ENCODE data around the gene CDC42BPB.
A peak's percentile ranks its signal among the peaks of the same experiment; 100 is the strongest.

The CDC42BPB gene

GRCh38 chr14:103074729-103075367, 17.5 kb upstream of the CDC42BPB start:
- TF ChIP-seq, protein P1, sequence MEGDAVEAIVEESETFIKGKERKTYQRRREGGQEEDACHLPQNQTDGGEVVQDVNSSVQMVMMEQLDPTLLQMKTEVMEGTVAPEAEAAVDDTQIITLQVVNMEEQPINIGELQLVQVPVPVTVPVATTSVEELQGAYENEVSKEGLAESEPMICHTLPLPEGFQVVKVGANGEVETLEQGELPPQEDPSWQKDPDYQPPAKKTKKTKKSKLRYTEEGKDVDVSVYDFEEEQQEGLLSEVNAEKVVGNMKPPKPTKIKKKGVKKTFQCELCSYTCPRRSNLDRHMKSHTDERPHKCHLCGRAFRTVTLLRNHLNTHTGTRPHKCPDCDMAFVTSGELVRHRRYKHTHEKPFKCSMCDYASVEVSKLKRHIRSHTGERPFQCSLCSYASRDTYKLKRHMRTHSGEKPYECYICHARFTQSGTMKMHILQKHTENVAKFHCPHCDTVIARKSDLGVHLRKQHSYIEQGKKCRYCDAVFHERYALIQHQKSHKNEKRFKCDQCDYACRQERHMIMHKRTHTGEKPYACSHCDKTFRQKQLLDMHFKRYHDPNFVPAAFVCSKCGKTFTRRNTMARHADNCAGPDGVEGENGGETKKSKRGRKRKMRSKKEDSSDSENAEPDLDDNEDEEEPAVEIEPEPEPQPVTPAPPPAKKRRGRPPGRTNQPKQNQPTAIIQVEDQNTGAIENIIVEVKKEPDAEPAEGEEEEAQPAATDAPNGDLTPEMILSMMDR (conservative IDR thresholded peaks at IDR 0.05; ENCODE audit: low read depth) = no peak
- ChIA-PET POLR2A (ENCODE audit: low non-redundant PET) (no interaction called here), CTCF (interaction anchor here (0.6 to 2.7 kb wide), 16 partner anchors 11 to 322 kb away, joined by 3 to 14 read pairs (median 4); no protein-coding TSS in a partner anchor)
- H3K27ac ChIP-seq = peak overlapping the region; percentile 99
- no peak for DNase-seq (ENCODE audit: low spot score)

DNA sequence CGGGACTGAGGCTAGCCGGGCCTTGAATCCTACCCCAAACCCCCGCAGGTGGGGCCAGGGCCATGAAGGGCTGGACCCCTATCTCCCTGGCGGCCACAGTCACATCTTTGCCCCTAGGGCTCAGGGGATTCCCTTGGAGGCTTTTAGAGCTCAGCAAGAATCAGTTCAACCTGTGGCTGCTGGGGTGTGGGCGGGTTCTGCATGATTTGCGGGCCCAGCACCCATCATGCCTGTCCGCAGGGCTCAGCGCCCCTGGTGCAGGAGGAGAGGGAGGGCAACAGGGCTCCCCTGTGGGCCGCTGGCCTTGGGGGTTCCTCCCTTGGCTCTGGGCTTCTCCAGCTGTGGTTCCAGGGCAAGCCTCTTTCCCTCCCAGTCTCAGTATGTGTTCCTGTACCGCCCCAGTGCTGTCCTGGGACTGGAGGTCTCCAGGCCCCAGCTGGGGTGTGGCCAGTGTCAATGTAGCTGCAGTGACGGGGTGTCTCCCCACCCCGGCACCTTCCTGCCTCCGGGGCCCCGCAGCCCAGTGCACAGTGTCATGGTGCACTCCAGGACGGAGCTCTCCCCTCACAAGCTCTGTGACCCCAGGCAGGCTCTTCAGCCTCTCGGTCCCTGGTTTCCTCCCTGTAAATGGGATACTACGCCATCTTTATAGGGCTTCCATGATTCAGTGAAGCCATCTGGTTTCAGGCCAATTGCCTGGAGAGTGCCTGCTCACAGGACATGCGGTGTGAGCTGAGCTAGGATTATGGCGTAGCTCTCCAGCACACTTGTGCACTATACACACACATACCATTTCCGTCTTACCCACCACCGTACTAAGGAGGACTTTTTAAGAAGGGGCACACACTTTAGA, 16.8 kb upstream of the CDC42BPB start:
- no peak for DNase-seq (ENCODE audit: low spot score)
- H3K27ac ChIP-seq = peak overlapping the region; percentile 99
- POLR2A ChIA-PET (ENCODE audit: low non-redundant PET) = interaction anchor here (0.6 kb wide), 1 partner anchor 21 kb away, joined by 3 read pairs; no protein-coding TSS in a partner anchor
- TF ChIP-seq, protein P1 (conservative IDR thresholded peaks at IDR 0.05; ENCODE audit: low read depth) = no peak
- CTCF ChIA-PET = interaction anchor here (0.6 to 2.7 kb wide), 13 partner anchors 12 to 319 kb away, joined by 3 to 14 read pairs (median 4); no protein-coding TSS in a partner anchor

GRCh38 chr14:103073367-103073875, 16.1 kb upstream of the CDC42BPB start:
- H3K27ac ChIP-seq = peak overlapping the region; percentile 99
- TF ChIP-seq, protein P1 (conservative IDR thresholded peaks at IDR 0.05; ENCODE audit: low read depth) = no peak
- POLR2A ChIA-PET (ENCODE audit: low non-redundant PET) = no interaction called here
- DNase-seq (ENCODE audit: low spot score) = no peak
- CTCF ChIA-PET = interaction anchor here (2.7 kb wide), 1 partner anchor 31 kb away, joined by 13 read pairs; no protein-coding TSS in a partner anchor

GRCh38 chr14:103072595-103073366, 15.4 kb upstream of the CDC42BPB start:
- peak; percentile 45 for DNase-seq (ENCODE audit: low spot score)

DNA sequence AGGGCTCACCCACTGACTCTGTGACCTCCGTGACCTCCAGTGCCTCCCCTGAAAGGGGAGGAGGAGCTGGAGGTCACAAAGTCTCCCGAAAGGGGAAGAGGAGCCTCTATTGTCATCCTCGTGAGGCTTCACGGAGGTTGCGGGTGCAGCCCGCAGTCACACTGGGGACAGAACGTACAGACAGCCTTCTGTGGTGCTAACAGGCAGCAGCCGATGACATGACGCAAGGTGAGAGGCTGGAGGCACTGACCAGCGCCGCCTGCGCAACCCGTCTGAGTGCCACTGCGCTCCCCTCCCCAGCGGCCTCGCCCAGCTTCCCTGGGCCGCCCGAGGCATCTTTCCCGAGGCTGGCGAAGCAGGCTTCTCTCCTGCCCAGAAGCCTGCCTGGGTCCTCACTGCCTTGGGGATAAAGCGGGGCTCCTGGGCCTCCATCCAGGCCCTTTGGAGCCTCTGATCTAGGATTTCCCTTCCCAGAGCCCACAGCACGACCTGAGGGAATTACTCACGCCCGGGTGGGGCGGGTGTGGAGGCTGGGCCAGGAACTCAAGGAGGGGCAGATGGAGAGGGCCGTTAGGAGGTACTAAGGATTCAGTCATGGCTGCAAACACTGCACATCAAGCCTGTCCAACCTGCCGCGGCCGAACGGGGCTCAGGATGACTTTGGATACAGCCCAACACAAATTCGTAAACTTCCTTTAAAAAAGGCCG, 14.3 kb upstream of the CDC42BPB start:
- TF ChIP-seq, protein P1 (conservative IDR thresholded peaks at IDR 0.05; ENCODE audit: low read depth) = no peak
- DNase-seq (ENCODE audit: low spot score) = peak; percentile 45
- ChIA-PET POLR2A (ENCODE audit: low non-redundant PET) (interaction anchor here (0.6 kb wide), 1 partner anchor 57 kb away, joined by 3 read pairs; no protein-coding TSS in a partner anchor), CTCF (interaction anchor here (0.6 to 0.7 kb wide), 3 partner anchors 28 to 472 kb away, joined by 3 to 4 read pairs (median 3); no protein-coding TSS in a partner anchor)
- peak overlapping the region; percentile 99 for H3K27ac ChIP-seq

More at GRCh38 chr14:103072595-103073366, 15.4 kb upstream of the CDC42BPB start:
- peak overlapping the region; percentile 99 for H3K27ac ChIP-seq
- TF ChIP-seq, protein P1 (conservative IDR thresholded peaks at IDR 0.05; ENCODE audit: low read depth) = no peak
- ChIA-PET POLR2A (ENCODE audit: low non-redundant PET) (no interaction called here), CTCF (interaction anchor here (0.6 kb wide), 1 partner anchor 27 kb away, joined by 3 read pairs; no protein-coding TSS in a partner anchor)
